Measurements from ENCODE around the gene VPS8.

The VPS8 gene

GRCh38 chr3:185066251-185066650 is 254.3 kb downstream of the VPS8 start:
- no peak for DNase-seq

GRCh38 chr3:185067173-185067572 is 255.2 kb downstream of the VPS8 start:
- DNase-seq = no peak

- no peak for DNase-seq
Measured at GRCh38 chr3:185069037-185070030, 257.4 kb downstream of the VPS8 start.

- DNase-seq = no peak
Measured at GRCh38 chr3:185070491-185071286, 258.7 kb downstream of the VPS8 start.

- no peak for DNase-seq
Measured at GRCh38 chr3:185071287-185071800, 259.4 kb downstream of the VPS8 start.

- no peak for DNase-seq
Measured at GRCh38 chr3:185075547-185075946, 263.6 kb downstream of the VPS8 start.

- DNase-seq = no peak
Measured at GRCh38 chr3:185076219-185076618, 264.3 kb downstream of the VPS8 start.

GRCh38 chr3:185079625-185080024 is 267.7 kb downstream of the VPS8 start:
- DNase-seq = no peak

GRCh38 chr3:185081521-185081920 is 269.6 kb downstream of the VPS8 start:
- DNase-seq = no peak

- DNase-seq = no peak
Measured at GRCh38 chr3:185082149-185082548, 270.2 kb downstream of the VPS8 start.

GRCh38 chr3:185082829-185083228 is 270.9 kb downstream of the VPS8 start:
- DNase-seq = no peak

- DNase-seq = no peak
Measured at GRCh38 chr3:185084402-185084801, 272.4 kb downstream of the VPS8 start.

GRCh38 chr3:185084901-185085300 is 272.9 kb downstream of the VPS8 start:
- no peak for DNase-seq

GRCh38 chr3:185087419-185087818 is 275.5 kb downstream of the VPS8 start:
- no peak for DNase-seq

GRCh38 chr3:185089343-185089742 is 277.4 kb downstream of the VPS8 start:
- no peak for DNase-seq

- DNase-seq = no peak
Measured at GRCh38 chr3:185089751-185090150, 277.8 kb downstream of the VPS8 start.

- DNase-seq = no peak
Measured at GRCh38 chr3:185090811-185091210, 278.8 kb downstream of the VPS8 start.

GRCh38 chr3:185093116-185093515 is 281.1 kb downstream of the VPS8 start:
- DNase-seq = no peak

GRCh38 chr3:185094697-185095096 is 282.7 kb downstream of the VPS8 start:
- no peak for DNase-seq

All from stimulated activated naive CD4-positive, alpha-beta T cell (primary cell).